Thyroid gland (tissue), 4 donors: ENCODE data around the gene SERPINF2. TPM values are rescaled to one million over a fixed set of nuclear protein-coding genes. Genes with fewer than 3 reads are reported as not detected.
A peak's percentile ranks its signal among the peaks of the same experiment; 100 is the strongest.

Source experiments
- DNase-seq, 2 donors: peaks; one replicate each; pipeline ENCODE4 v3.0.0-alpha.2; 2019
- H3K27ac ChIP-seq, 3 donors: fragments of 200-600 bp; sonication (generic); 1 replicate in 2 of 3; 2 replicates in 1 of 3; pipeline ENCODE4 v1.5.1; 2016 to 2019; ENCODE audit warnings: mild to moderate bottlenecking in 1 of 3, moderate library complexity in 1 of 3
- H3K27me3 ChIP-seq: fragments of 200-600 bp; sonication (generic); one replicate; pipeline ENCODE4 v1.5.1; 2019
- H3K36me3 ChIP-seq, 2 donors: fragments of 200-600 bp; sonication (generic); one replicate each; pipeline ENCODE4 v1.5.1; 2016 to 2019
- H3K4me1 ChIP-seq, 2 donors: fragments of 200-600 bp; sonication (generic); one replicate each; pipeline ENCODE4 v1.5.1; 2017 to 2019
- H3K4me3 ChIP-seq, 3 donors: fragments of 200-600 bp; sonication (generic); replicated peaks in 1 of 3; 1 replicate in 2 of 3; 2 replicates in 1 of 3; pipeline ENCODE4 v1.5.1; 2016; ENCODE audit warnings: mild to moderate bottlenecking in 1 of 3
- H3K9me3 ChIP-seq: fragments of 200-600 bp; sonication (generic); one replicate; pipeline ENCODE4 v1.5.1; 2017
- POLR2A ChIP-seq, 2 donors: fragments of 450-650 bp; IDR thresholded peaks; one replicate each; pipeline ENCODE4 v1.6.1; 2017; ENCODE audit warnings: antibody characterized with exemption in 2 of 2, mild to moderate bottlenecking in 2 of 2, moderate library complexity in 1 of 2
- WGBS, 2 donors: methylation state at CpG; one replicate each; pipeline ENCODE4 v1.1.5; 2017; 5-methylcytosine and 5-hydroxymethylcytosine counted together
- intact Hi-C: fragments of 100-400 bp; cut with DNase I; formaldehyde crosslinking; loops from one replicate; pipeline ENCODE4 v1.15.1; 2023
- total RNA-seq, 4 donors: library from RNA; depleted of rRNA; stranded (reverse); fragments of >200 nt; gene quantifications; one replicate each; pipeline ENCODE4 v1.2.3, GENCODE V29; 2016
- TF ChIP-seq, protein P1 (sequence below), 6 experiments: fragments of 200-600 bp in 3 of 6; fragments of 450-650 bp in 3 of 6; sonication (generic) in 3 of 6; IDR thresholded peaks; one replicate each; pipeline ENCODE4 v1.5.1; 2016 to 2019; ENCODE audit warnings: antibody characterized with exemption in 6 of 6, mild to moderate bottlenecking in 2 of 6, inconsistent platforms in 1 of 6, moderate library complexity in 1 of 6

The SERPINF2 gene
- total RNA-seq, 4 donors from 2014 or later = 4.3 to 9.7 (median 7.1) TPM

GRCh38 chr17:1727258-1727789 is 15.3 kb upstream of the SERPINF2 start:
- Histone ChIP-seq H3K27ac (no peak overlapping the region), H3K27me3 (no peaks in the 10 kb centered on the region), H3K4me1 (peaks cover 14 to 25% of the 10 kb centered on the region in 2 donors), H3K36me3 (peaks cover 9 to 14% of the 10 kb centered on the region in 2 donors), H3K4me3 (no peak overlapping the region), H3K9me3 (no peaks in the 10 kb centered on the region)
- TF ChIP-seq POLR2A (IDR thresholded peaks at IDR 0.05) = no peak
- TF ChIP-seq, protein P1, sequence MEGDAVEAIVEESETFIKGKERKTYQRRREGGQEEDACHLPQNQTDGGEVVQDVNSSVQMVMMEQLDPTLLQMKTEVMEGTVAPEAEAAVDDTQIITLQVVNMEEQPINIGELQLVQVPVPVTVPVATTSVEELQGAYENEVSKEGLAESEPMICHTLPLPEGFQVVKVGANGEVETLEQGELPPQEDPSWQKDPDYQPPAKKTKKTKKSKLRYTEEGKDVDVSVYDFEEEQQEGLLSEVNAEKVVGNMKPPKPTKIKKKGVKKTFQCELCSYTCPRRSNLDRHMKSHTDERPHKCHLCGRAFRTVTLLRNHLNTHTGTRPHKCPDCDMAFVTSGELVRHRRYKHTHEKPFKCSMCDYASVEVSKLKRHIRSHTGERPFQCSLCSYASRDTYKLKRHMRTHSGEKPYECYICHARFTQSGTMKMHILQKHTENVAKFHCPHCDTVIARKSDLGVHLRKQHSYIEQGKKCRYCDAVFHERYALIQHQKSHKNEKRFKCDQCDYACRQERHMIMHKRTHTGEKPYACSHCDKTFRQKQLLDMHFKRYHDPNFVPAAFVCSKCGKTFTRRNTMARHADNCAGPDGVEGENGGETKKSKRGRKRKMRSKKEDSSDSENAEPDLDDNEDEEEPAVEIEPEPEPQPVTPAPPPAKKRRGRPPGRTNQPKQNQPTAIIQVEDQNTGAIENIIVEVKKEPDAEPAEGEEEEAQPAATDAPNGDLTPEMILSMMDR (IDR thresholded peaks at IDR 0.05) = no peak
- DNase-seq = no peak
- 87 to 89% methylated on average over 14 of the region's 21 CpGs for WGBS, 2 donors
- intact Hi-C loops = loop anchor here (5.0 kb wide), 1 partner anchor 60 kb away; no protein-coding TSS in a partner anchor

DNA sequence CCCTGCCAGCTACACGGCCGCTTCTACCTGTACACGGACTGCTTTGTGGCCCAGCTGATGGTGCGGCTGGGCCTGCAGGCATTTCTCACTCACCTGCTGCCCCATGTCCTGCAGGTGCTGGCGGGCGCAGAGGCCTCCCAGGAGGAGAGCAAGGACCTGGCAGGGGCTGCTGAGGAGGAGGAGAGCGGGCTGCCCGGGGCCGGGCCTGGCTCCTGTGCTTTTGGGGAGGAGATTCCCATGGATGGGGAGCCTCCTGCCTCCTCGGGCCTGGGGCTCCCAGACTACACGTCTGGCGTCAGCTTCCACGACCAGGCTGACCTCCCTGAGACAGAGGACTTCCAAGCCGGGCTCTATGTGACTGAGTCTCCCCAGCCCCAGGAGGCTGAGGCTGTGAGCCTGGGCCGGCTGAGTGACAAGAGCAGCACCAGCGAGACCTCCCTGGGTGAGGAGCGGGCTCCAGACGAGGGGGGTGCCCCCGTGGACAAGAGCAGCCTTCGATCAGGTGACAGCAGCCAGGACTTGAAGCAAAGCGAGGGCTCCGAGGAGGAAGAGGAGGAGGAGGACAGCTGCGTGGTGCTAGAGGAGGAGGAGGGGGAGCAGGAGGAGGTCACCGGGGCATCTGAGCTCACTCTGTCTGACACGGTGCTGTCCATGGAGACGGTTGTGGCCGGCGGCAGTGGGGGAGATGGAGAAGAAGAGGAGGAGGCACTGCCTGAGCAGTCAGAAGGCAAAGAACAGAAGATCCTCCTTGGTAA is 14.6 kb upstream of the SERPINF2 start:
- Histone ChIP-seq H3K4me1 (peaks cover 14 to 25% of the 10 kb centered on the region in 2 donors), H3K4me3 (no peak overlapping the region), H3K36me3 (peaks cover 13 to 21% of the 10 kb centered on the region in 2 donors), H3K9me3 (no peaks in the 10 kb centered on the region), H3K27me3 (no peaks in the 10 kb centered on the region), H3K27ac (no peak overlapping the region)
- intact Hi-C loops = loop anchor here (5.0 kb wide), 1 partner anchor 59 kb away; no protein-coding TSS in a partner anchor
- TF ChIP-seq, protein P1 (IDR thresholded peaks at IDR 0.05) = no peak
- TF ChIP-seq POLR2A (IDR thresholded peaks at IDR 0.05) = no peak
- WGBS, 2 donors = 88 to 93% methylated on average over 24 to 26 of the region's 28 CpGs
- DNase-seq = no peak

DNA sequence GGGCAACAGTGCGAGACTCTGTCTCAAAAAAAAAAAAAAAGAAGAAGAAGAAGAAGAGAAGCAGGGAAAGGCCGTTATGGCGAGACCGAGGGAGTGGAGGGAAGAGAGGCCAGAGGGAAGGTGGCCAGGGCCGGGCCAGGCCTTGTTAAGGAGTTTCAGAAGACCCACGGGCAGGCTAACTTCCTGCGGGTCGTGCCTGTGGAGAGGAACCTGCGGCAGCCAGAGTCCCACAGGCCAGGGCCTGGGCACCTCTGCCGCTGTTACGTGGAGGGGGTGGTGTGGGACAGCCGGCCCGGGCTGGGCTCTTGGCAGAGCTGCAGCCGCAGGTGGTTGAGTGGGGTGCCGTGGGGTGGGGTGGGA is 12.7 kb upstream of the SERPINF2 start:
- Histone ChIP-seq H3K4me1 (peaks cover 6 to 15% of the 10 kb centered on the region in 2 donors), H3K9me3 (no peaks in the 10 kb centered on the region), H3K36me3 (peaks cover 16 to 29% of the 10 kb centered on the region in 2 donors), H3K4me3 (no peak overlapping the region), H3K27ac (peak overlapping the region in 2 of 3 donors; percentile 61 to 76), H3K27me3 (no peaks in the 10 kb centered on the region)
- WGBS, 2 donors = 68 to 69% methylated on average over 12 to 13 of the region's 15 CpGs
- TF ChIP-seq, protein P1 (IDR thresholded peaks at IDR 0.05) = no peak
- DNase-seq = no peak
- intact Hi-C loops = loop anchor here (5.0 kb wide), 1 partner anchor 57 kb away; no protein-coding TSS in a partner anchor

GRCh38 chr17:1730326-1731193 is 12.1 kb upstream of the SERPINF2 start:
- Histone ChIP-seq H3K27ac (peak overlapping the region; percentile 39 to 76 (median 61)), H3K4me3 (no peak overlapping the region), H3K36me3 (peaks cover 16 to 29% of the 10 kb centered on the region in 2 donors), H3K9me3 (no peaks in the 10 kb centered on the region), H3K27me3 (no peaks in the 10 kb centered on the region), H3K4me1 (peaks cover 0 to 9% of the 10 kb centered on the region in 2 donors)
- 80 to 90% methylated on average over 2 to 13 of the region's 40 CpGs for WGBS, 2 donors
- DNase-seq = peak; percentile 53 to 54
- intact Hi-C loops = no loop called here
- TF ChIP-seq, protein P1 (IDR thresholded peaks at IDR 0.05) = no peak
- no peak for TF ChIP-seq POLR2A (IDR thresholded peaks at IDR 0.05)
